HepG2 (cell line): Measurements from ENCODE around the gene BCL2. TPM values are rescaled to one million over a fixed set of nuclear protein-coding genes. Genes with fewer than 3 reads are reported as not detected.

ENCODE experiments used
- ATAC-seq: fragments of 200-7000 bp; cut with Tn5 transposase; 3 replicates; pipeline ENCODE4 v1.9.1; 2020; ENCODE audit warnings: mild to moderate bottlenecking, moderate library complexity
- BruUV-seq: library from RNA; stranded (reverse); fragments of 400-500 nt; replicated peaks from 2 replicates; lab custom pipeline; 2021; lab: Mats Ljungman, UMichigan
- CTCF ChIA-PET: fragments of 300-600 bp; formaldehyde crosslinking; extraction: SDS; loops from one replicate; lab custom pipeline; 2021; ENCODE audit warnings: low total read pairs, inconsistent platforms, low intra/inter-chr PET ratio; lab: Yijun Ruan, JAX
- POLR2A ChIA-PET: fragments of 350-600 bp; sonication (Branson Sonifier 250); formaldehyde crosslinking; loops from one replicate; lab custom pipeline; 2020; ENCODE audit warnings: antibody characterized with exemption, inconsistent platforms; lab: Yijun Ruan, JAX
- DNase-seq: peaks from one replicate; pipeline ENCODE4 v3.0.0-alpha.2; 2015; ENCODE audit warnings: low spot score
- FAIRE-seq: peaks from 3 replicates; lab custom pipeline; 2011; peaks lifted over from hg19 to GRCh38; lab: Jason Lieb, UNC
- H2AFZ ChIP-seq: one replicate; pipeline ENCODE4 v1.6.1; 2011; ENCODE audit warnings: low read length, inconsistent platforms
- H3K27ac ChIP-seq: fragments of 300-600 bp; 3 replicates; pipeline ENCODE4 v1.8.0; 2011; ENCODE audit warnings: mixed run types, mild to moderate bottlenecking, mixed read lengths, low read length, inconsistent platforms; ENCODE audit not compliant: insufficient read depth; ENCODE audit errors: extremely low read length
- H3K27me3 ChIP-seq, 2 experiments: fragments of 200-600 bp in 1 of 2; 2 replicates in 1 of 2; 3 replicates in 1 of 2; pipeline versions ENCODE4 v1.6.0 to v1.8.0; 2011; ENCODE audit warnings: low read length in 2 of 2, mild to moderate bottlenecking in 2 of 2, moderate library complexity in 2 of 2, inconsistent platforms in 1 of 2; ENCODE audit not compliant: insufficient read depth in 2 of 2, control insufficient read depth in 1 of 2
- H3K36me3 ChIP-seq, 2 experiments: fragments of 200-600 bp in 1 of 2; replicated peaks in 1 of 2; 2 replicates in 1 of 2; 3 replicates in 1 of 2; pipeline versions ENCODE4 v1.5.1 to v1.8.0; 2011; ENCODE audit warnings: low read length in 2 of 2, inconsistent platforms in 1 of 2; ENCODE audit not compliant: insufficient read depth in 2 of 2, control insufficient read depth in 1 of 2
- H3K4me1 ChIP-seq: 2 replicates; pipeline ENCODE4 v1.5.1; 2012; ENCODE audit warnings: low read length, inconsistent platforms; ENCODE audit not compliant: insufficient read depth
- H3K4me2 ChIP-seq: 2 replicates; pipeline ENCODE4 v1.6.0; 2011; ENCODE audit warnings: low read depth, low read length, inconsistent platforms
- H3K4me3 ChIP-seq, 3 experiments: fragments of 200-600 bp in 1 of 3; sonication (generic), shearing (Covaris generic) in 1 of 3; replicated peaks in 1 of 3; 2 replicates each; pipeline ENCODE4 v1.5.1; 2011 to 2016; ENCODE audit warnings: low read length in 3 of 3, inconsistent platforms in 2 of 3, low read depth in 2 of 3, mild to moderate bottlenecking in 2 of 3, control low read depth in 1 of 3, mixed read lengths in 1 of 3; ENCODE audit not compliant: insufficient read depth in 1 of 3
- H3K79me2 ChIP-seq: one replicate; pipeline ENCODE4 v1.6.1; 2011; ENCODE audit warnings: low read length, inconsistent platforms; ENCODE audit not compliant: insufficient read depth
- H3K9ac ChIP-seq: 2 replicates; pipeline ENCODE4 v1.6.0; 2011; ENCODE audit warnings: mild to moderate bottlenecking, low read depth, low read length, inconsistent platforms; ENCODE audit not compliant: insufficient read depth
- H3K9me3 ChIP-seq: 2 replicates; pipeline ENCODE4 v1.5.1; 2012; ENCODE audit warnings: mild to moderate bottlenecking, low read length
- H4K20me1 ChIP-seq: 2 replicates; pipeline ENCODE4 v1.6.0; 2011; ENCODE audit warnings: inconsistent platforms, mild to moderate bottlenecking, low read length, moderate library complexity; ENCODE audit not compliant: insufficient read depth
- ELF3 ChIP-seq: IDR thresholded peaks from 2 replicates; pipeline ENCODE4 v1.6.1; 2016; ENCODE audit warnings: missing genetic modification reagents, missing compliant biosample characterization
- FOXP4 ChIP-seq: sonication (generic); formaldehyde crosslinking; IDR thresholded peaks from 2 replicates; pipeline ENCODE4 v1.4.0; 2020; ENCODE audit warnings: missing genetic modification reagents
- MAF1 ChIP-seq: sonication (generic); formaldehyde crosslinking; IDR thresholded peaks from 2 replicates; pipeline ENCODE4 v1.5.0; 2020; ENCODE audit warnings: missing genetic modification reagents, borderline replicate concordance
- MZF1 ChIP-seq: sonication (generic); formaldehyde crosslinking; IDR thresholded peaks from 2 replicates; pipeline ENCODE4 v1.8.1; 2023; ENCODE audit warnings: mild to moderate bottlenecking, missing genetic modification reagents, borderline replicate concordance
- SRY ChIP-seq: sonication (generic); formaldehyde crosslinking; IDR thresholded peaks from 2 replicates; pipeline ENCODE4 v1.8.0; 2022; ENCODE audit warnings: mild to moderate bottlenecking, missing genetic modification reagents
- SYNCRIP ChIP-seq: fragments of 200-400 bp; formaldehyde crosslinking; IDR thresholded peaks from 2 replicates; pipeline ENCODE4 v1.6.1; 2018; ENCODE audit warnings: mild to moderate bottlenecking, low read depth, low read length; ENCODE audit not compliant: insufficient read depth
- ZBTB46 ChIP-seq: sonication (generic); formaldehyde crosslinking; IDR thresholded peaks from 2 replicates; pipeline ENCODE4 v1.4.0; 2020; ENCODE audit warnings: mild to moderate bottlenecking, missing genetic modification reagents, borderline replicate concordance
- ZNF230 ChIP-seq: sonication (generic); formaldehyde crosslinking; IDR thresholded peaks from 2 replicates; pipeline ENCODE4 v1.4.0; 2020; ENCODE audit warnings: mild to moderate bottlenecking, missing genetic modification reagents
- ZNF691 ChIP-seq: sonication (generic); formaldehyde crosslinking; IDR thresholded peaks from 2 replicates; pipeline ENCODE4 v1.4.0; 2020; ENCODE audit warnings: missing genetic modification reagents, low read depth, mild to moderate bottlenecking, borderline replicate concordance
- ZNF747 ChIP-seq: sonication (generic); formaldehyde crosslinking; IDR thresholded peaks from 2 replicates; pipeline ENCODE4 v1.8.1; 2023; ENCODE audit warnings: missing genetic modification reagents, mild to moderate bottlenecking, borderline replicate concordance
- WGBS: methylation state at CpG from one replicate; pipeline ENCODE4 v1.1.6; 2017; ENCODE audit warnings: low lambda C conversion rate; 5-methylcytosine and 5-hydroxymethylcytosine counted together
- in situ Hi-C: cut with HindIII; loops from 2 replicates; pipeline ENCODE4 v1.10.0; 2017; ENCODE audit warnings: low pct_unique_long_range_greater_than_20kb; ENCODE audit not compliant: extremely low pct_ligation_motif_present
- intact Hi-C: fragments of 100-400 bp; cut with micrococcal nuclease; formaldehyde crosslinking; loops from one replicate; pipeline ENCODE4 v1.10.0; 2022; ENCODE audit not compliant: unreplicated experiment
- polyA plus RNA-seq, 8 experiments: library from polyadenylated mRNA; depleted of rRNA in 3 of 8; stranded (reverse) in 7 of 8; unstranded in 1 of 8; fragments of >200 nt; fragmentation: Illumina TruSeq in 4 of 8; extraction: Trizol in 4 of 8; gene quantifications; 2 replicates each; pipeline versions ENCODE4 v1.2.1 to v1.2.3, GENCODE V29; 2011 to 2016; ENCODE audit warnings: low read depth in 4 of 8, missing spikeins in 1 of 8, mixed read lengths in 1 of 8; ENCODE audit not compliant: insufficient read depth in 1 of 8
- total RNA-seq, 5 experiments: library from RNA; depleted of rRNA; stranded (reverse); fragments of >200 nt; fragmentation: Illumina TruSeq; extraction: Trizol; gene quantifications; 2 replicates each; pipeline ENCODE4 v1.2.3, GENCODE V29; 2016; ENCODE audit warnings: low read depth in 1 of 5
- TF ChIP-seq, protein P1 (sequence below): sonication (generic); formaldehyde crosslinking; IDR thresholded peaks from 2 replicates; pipeline ENCODE4 v1.4.0; 2020; ENCODE audit warnings: missing genetic modification reagents
- TF ChIP-seq, protein P2 (sequence below): sonication (generic); formaldehyde crosslinking; IDR thresholded peaks from 2 replicates; pipeline ENCODE4 v1.8.0; 2022; ENCODE audit warnings: mild to moderate bottlenecking, missing genetic modification reagents, borderline replicate concordance
- TF ChIP-seq, protein P3 (sequence below): IDR thresholded peaks from 2 replicates; pipeline ENCODE4 v1.6.1; 2016; ENCODE audit warnings: missing biosample characterization, missing genetic modification reagents, low read depth

Gene BCL2
- total and polyA plus RNA-seq, 2 of the 13 experiments (the other 11 are each of a cell fraction or from before 2014, with no cell fraction given) = 0.07 to 0.53 TPM

DNA sequence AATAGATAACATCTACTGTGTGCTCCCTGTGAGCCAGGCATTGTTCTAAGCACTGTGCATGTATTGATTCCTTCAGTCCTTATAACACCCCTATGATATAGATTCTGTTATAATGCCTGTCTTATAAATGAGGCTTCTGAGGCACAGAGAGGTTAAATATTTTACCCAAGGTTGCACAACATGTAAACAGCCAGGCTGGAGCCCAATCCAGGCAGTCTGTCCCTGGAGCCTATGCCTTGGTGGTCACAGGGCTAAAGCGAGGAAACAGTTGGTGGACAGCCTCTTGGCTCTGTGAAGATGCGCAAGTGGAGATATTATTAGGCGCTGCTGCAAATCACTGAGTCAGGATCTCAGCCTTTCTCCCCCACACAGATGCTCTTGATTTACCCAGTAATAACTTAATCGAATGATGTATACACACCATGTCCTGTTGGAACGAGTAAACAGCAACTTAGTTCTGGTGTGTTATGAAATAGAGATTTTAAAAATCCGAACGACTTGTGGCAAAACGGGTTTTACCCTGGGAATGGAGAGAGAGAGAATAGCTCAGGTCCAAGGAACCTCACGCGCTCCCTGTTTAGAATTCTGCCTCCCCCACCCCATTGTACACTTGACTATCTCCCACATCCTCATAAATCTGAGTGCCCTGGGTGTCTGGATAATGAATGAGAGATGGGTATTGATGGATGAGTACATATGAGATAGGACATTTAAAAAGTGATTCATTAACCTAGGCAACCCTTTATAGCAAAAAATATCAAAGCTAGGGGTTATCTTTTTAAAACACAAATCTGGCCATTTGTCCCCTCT, 231.9 kb downstream of the BCL2 start:
- ChIA-PET POLR2A (no interaction called here), CTCF (no interaction called here)
- Histone ChIP-seq H3K9ac (no peak overlapping the region), H3K4me1 (no peaks in the 10 kb centered on the region), H3K4me2 (no peak overlapping the region), H3K36me3 (no peaks in the 10 kb centered on the region), H4K20me1 (no peaks in the 10 kb centered on the region), H3K27ac (no peak overlapping the region), H3K4me3 (no peak overlapping the region), H3K9me3 (no peaks in the 10 kb centered on the region), H2AFZ (no peak overlapping the region), H3K27me3 (peaks cover 0 to 14% of the 10 kb centered on the region in 2 experiments; a peak in 2 of 5 replicates), H3K79me2 (no peaks in the 10 kb centered on the region)
- in situ Hi-C loops = no loop called here
- no TSS peak for BruUV-seq
- DNase-seq (no peak), FAIRE-seq (no peak), ATAC-seq (no peak)
- intact Hi-C loops = no loop called here
- 52% methylated on average over 10 of the region's 10 CpGs for WGBS
- TF ChIP-seq, protein P1, sequence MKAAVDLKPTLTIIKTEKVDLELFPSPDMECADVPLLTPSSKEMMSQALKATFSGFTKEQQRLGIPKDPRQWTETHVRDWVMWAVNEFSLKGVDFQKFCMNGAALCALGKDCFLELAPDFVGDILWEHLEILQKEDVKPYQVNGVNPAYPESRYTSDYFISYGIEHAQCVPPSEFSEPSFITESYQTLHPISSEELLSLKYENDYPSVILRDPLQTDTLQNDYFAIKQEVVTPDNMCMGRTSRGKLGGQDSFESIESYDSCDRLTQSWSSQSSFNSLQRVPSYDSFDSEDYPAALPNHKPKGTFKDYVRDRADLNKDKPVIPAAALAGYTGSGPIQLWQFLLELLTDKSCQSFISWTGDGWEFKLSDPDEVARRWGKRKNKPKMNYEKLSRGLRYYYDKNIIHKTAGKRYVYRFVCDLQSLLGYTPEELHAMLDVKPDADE (CRISPR knock-in tag) = no peak
- TF ChIP-seq FOXP4 (CRISPR knock-in tag) (no peak), MZF1 (no peak), ZNF230 (CRISPR knock-in tag) (no peak), ZNF747 (CRISPR knock-in tag) (no peak), SYNCRIP (no peak), MAF1 (CRISPR knock-in tag) (no peak), ZNF691 (CRISPR knock-in tag) (no peak), SRY (CRISPR knock-in tag) (no peak), ELF3 (CRISPR knock-in tag) (no peak), ZBTB46 (CRISPR knock-in tag) (no peak)
- TF ChIP-seq, protein P2, sequence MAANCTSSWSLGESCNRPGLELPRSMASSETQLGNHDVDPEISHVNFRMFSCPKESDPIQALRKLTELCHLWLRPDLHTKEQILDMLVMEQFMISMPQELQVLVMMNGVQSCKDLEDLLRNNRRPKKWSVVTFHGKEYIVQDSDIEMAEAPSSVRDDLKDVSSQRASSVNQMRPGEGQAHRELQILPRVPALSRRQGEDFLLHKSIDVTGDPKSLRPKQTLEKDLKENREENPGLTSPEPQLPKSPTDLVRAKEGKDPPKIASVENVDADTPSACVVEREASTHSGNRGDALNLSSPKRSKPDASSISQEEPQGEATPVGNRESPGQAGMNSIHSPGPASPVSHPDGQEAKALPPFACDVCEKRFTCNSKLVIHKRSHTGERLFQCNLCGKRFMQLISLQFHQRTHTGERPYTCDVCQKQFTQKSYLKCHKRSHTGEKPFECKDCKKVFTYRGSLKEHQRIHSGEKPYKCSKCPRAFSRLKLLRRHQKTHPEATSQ (CRISPR knock-in tag) = no peak
- TF ChIP-seq, protein P3, sequence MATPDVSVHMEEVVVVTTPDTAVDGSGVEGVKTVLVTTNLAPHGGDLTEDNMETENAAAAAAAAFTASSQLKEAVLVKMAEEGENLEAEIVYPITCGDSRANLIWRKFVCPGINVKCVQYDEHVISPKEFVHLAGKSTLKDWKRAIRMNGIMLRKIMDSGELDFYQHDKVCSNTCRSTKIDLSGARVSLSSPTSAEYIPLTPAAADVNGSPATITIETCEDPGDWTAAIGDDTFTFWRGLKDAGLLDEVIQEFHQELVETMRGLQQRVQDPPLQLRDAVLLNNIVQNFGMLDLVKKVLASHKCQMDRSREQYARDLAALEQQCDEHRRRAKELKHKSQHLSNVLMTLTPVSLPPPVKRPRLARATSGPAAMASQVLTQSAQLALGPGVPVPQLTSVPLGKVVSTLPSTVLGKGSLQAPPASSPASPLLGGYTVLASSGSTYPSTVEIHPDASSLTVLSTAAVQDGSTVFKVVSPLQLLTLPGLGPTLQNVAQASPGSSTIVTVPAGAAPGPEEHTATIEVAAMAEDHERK (CRISPR knock-in tag) = no peak
